ENCODE results near the gene GPR68.

Gene GPR68

GRCh38 chr14:91291786-91292405 is 47.4 kb upstream of the GPR68 start:
- Histone ChIP-seq H4K20me1 (ENCODE audit: insufficient read depth, low read length) (no peaks in the 10 kb centered on the region; the same call in 1 of the 2 replicates), H3K4me3 (ENCODE audit: low read length) (no peak overlapping the region), H3K27ac (ENCODE audit: low read length) (no peak overlapping the region), H3K79me2 (ENCODE audit: low read length) (no peaks in the 10 kb centered on the region), H3K27me3 (ENCODE audit: low read depth, low read length) (no peaks in the 10 kb centered on the region), H3K9ac (ENCODE audit: low read length) (no peak overlapping the region), H3K36me3 (replicated peaks; ENCODE audit: low read depth, low read length) (peaks cover 70% of the 10 kb centered on the region), H3K9me3 (ENCODE audit: insufficient read depth, low read length) (no peaks in the 10 kb centered on the region), H2AFZ (ENCODE audit: low read depth, low read length) (no peak overlapping the region), H3K4me2 (ENCODE audit: low read length) (no peak overlapping the region), H3K4me1 (ENCODE audit: low read length) (no peaks in the 10 kb centered on the region)
- no peak for TF ChIP-seq CTCF (IDR thresholded peaks at IDR 0.05; ENCODE audit: low read depth, low read length)
- no peak for TF ChIP-seq EZH2phosphoT487 (IDR thresholded peaks at IDR 0.05; ENCODE audit: low read depth)

- Histone ChIP-seq H3K27me3 (ENCODE audit: low read depth, low read length) (no peaks in the 10 kb centered on the region), H3K9ac (ENCODE audit: low read length) (no peak overlapping the region), H3K79me2 (ENCODE audit: low read length) (no peaks in the 10 kb centered on the region), H3K27ac (ENCODE audit: low read length) (no peak overlapping the region), H3K4me3 (ENCODE audit: low read length) (no peak overlapping the region), H4K20me1 (ENCODE audit: insufficient read depth, low read length) (no peaks in the 10 kb centered on the region; the same call in 1 of the 2 replicates), H3K4me1 (ENCODE audit: low read length) (no peaks in the 10 kb centered on the region), H3K4me2 (ENCODE audit: low read length) (no peak overlapping the region), H3K9me3 (ENCODE audit: insufficient read depth, low read length) (no peaks in the 10 kb centered on the region), H3K36me3 (replicated peaks; ENCODE audit: low read depth, low read length) (peaks cover 66% of the 10 kb centered on the region), H2AFZ (ENCODE audit: low read depth, low read length) (no peak overlapping the region)
- TF ChIP-seq EZH2phosphoT487 (IDR thresholded peaks at IDR 0.05; ENCODE audit: low read depth) (no peak), CTCF (IDR thresholded peaks at IDR 0.05; ENCODE audit: low read depth, low read length) (no peak)
Measured at GRCh38 chr14:91290986-91291385, 46.5 kb upstream of the GPR68 start.

- TF ChIP-seq CTCF (IDR thresholded peaks at IDR 0.05; ENCODE audit: low read depth, low read length) (no peak), EZH2phosphoT487 (IDR thresholded peaks at IDR 0.05; ENCODE audit: low read depth) (no peak)
- Histone ChIP-seq H2AFZ (ENCODE audit: low read depth, low read length) (no peak overlapping the region), H3K9me3 (ENCODE audit: insufficient read depth, low read length) (no peaks in the 10 kb centered on the region), H3K36me3 (replicated peaks; ENCODE audit: low read depth, low read length) (peaks cover 73% of the 10 kb centered on the region), H3K27ac (ENCODE audit: low read length) (no peak overlapping the region), H3K27me3 (ENCODE audit: low read depth, low read length) (no peaks in the 10 kb centered on the region), H3K4me3 (ENCODE audit: low read length) (no peak overlapping the region), H3K79me2 (ENCODE audit: low read length) (no peaks in the 10 kb centered on the region), H3K4me2 (ENCODE audit: low read length) (no peak overlapping the region), H3K9ac (ENCODE audit: low read length) (no peak overlapping the region), H4K20me1 (ENCODE audit: insufficient read depth, low read length) (no peaks in the 10 kb centered on the region; the same call in 1 of the 2 replicates), H3K4me1 (ENCODE audit: low read length) (no peaks in the 10 kb centered on the region)
Measured at GRCh38 chr14:91289464-91289863, 45.0 kb upstream of the GPR68 start.

- TF ChIP-seq CTCF (IDR thresholded peaks at IDR 0.05; ENCODE audit: low read depth, low read length) (no peak), EZH2phosphoT487 (IDR thresholded peaks at IDR 0.05; ENCODE audit: low read depth) (no peak)
- H3K36me3 ChIP-seq (replicated peaks; ENCODE audit: low read depth, low read length) = peaks cover 73% of the 10 kb centered on the region
Measured at GRCh38 chr14:91288876-91289275, 44.4 kb upstream of the GPR68 start.

More at GRCh38 chr14:91288876-91289275, 44.4 kb upstream of the GPR68 start:
- Histone ChIP-seq H4K20me1 (ENCODE audit: insufficient read depth, low read length) (no peaks in the 10 kb centered on the region; the same call in 1 of the 2 replicates), H3K4me2 (ENCODE audit: low read length) (no peak overlapping the region), H3K9me3 (ENCODE audit: insufficient read depth, low read length) (no peaks in the 10 kb centered on the region), H3K79me2 (ENCODE audit: low read length) (no peaks in the 10 kb centered on the region), H3K4me3 (ENCODE audit: low read length) (no peak overlapping the region), H3K27ac (ENCODE audit: low read length) (no peak overlapping the region), H3K27me3 (ENCODE audit: low read depth, low read length) (no peaks in the 10 kb centered on the region), H3K4me1 (ENCODE audit: low read length) (no peaks in the 10 kb centered on the region), H2AFZ (ENCODE audit: low read depth, low read length) (no peak overlapping the region), H3K9ac (ENCODE audit: low read length) (no peak overlapping the region)

Data from OCI-LY3 (cell line).